GOT3 (cell line): Measurements from ENCODE around the gene PSMB7.

ENCODE experiments used
- DNase-seq: peaks from one replicate; lab custom pipeline; 2025; ENCODE audit warnings: mixed read lengths; lab: John Stamatoyannopoulos, UW

PSMB7 gene

GRCh38 chr9:124381170-124381945 lies 33.9 kb downstream of the PSMB7 start:
- DNase-seq, result no peak

GRCh38 chr9:124377551-124378406 lies 37.5 kb downstream of the PSMB7 start:
- no peak for DNase-seq

GRCh38 chr9:124376329-124376728 lies 38.9 kb downstream of the PSMB7 start:
- DNase-seq, result no peak

GRCh38 chr9:124375726-124376125 lies 39.5 kb downstream of the PSMB7 start:
- no peak for DNase-seq

GRCh38 chr9:124373851-124374250 lies 41.4 kb downstream of the PSMB7 start:
- no peak for DNase-seq

- no peak for DNase-seq
Observed at GRCh38 chr9:124373386-124373785, 41.9 kb downstream of the PSMB7 start.

- no peak for DNase-seq
Observed at GRCh38 chr9:124372038-124372437, 43.2 kb downstream of the PSMB7 start.

- DNase-seq, result no peak
Observed at GRCh38 chr9:124370896-124371582, 44.2 kb downstream of the PSMB7 start.

- DNase-seq, result no peak
Observed at GRCh38 chr9:124369231-124369797, 45.9 kb downstream of the PSMB7 start.

GRCh38 chr9:124368692-124369091 lies 46.5 kb downstream of the PSMB7 start:
- no peak for DNase-seq

- DNase-seq, result no peak
Observed at GRCh38 chr9:124366476-124367220, 48.6 kb downstream of the PSMB7 start.

- no peak for DNase-seq
Observed at GRCh38 chr9:124365036-124365435, 50.2 kb downstream of the PSMB7 start.

GRCh38 chr9:124364141-124364540 lies 51.1 kb downstream of the PSMB7 start:
- DNase-seq, result no peak

- DNase-seq, result no peak
Observed at GRCh38 chr9:124363326-124364096, 51.7 kb downstream of the PSMB7 start.

GRCh38 chr9:124361128-124361527 lies 54.1 kb downstream of the PSMB7 start:
- no peak for DNase-seq

- no peak for DNase-seq
Observed at GRCh38 chr9:124359855-124360678, 55.2 kb downstream of the PSMB7 start.

- DNase-seq, result no peak
Observed at GRCh38 chr9:124359426-124359825, 55.8 kb downstream of the PSMB7 start.

- DNase-seq, result no peak
Observed at GRCh38 chr9:124358631-124359030, 56.6 kb downstream of the PSMB7 start.

GRCh38 chr9:124357721-124358361 lies 57.4 kb downstream of the PSMB7 start:
- no peak for DNase-seq
